IMR-90 (cell line): ENCODE data around the gene GPR62. TPM values are rescaled to one million over a fixed set of nuclear protein-coding genes. Genes with fewer than 3 reads are reported as not detected.

Experiments used
- ATAC-seq: fragments of 200-7000 bp; cut with Tn5 transposase; 2 replicates; pipeline ENCODE4 v1.9.1; 2020; ENCODE audit warnings: low read depth, mild to moderate bottlenecking, moderate library complexity
- BruUV-seq: library from RNA; stranded (reverse); fragments of 400-500 nt; replicated peaks from 2 replicates; lab custom pipeline; 2021; lab: Mats Ljungman, UMichigan
- CTCF ChIA-PET: fragments of 300-600 bp; formaldehyde crosslinking; extraction: SDS; loops from one replicate; lab custom pipeline; 2021; ENCODE audit warnings: antibody characterized with exemption; lab: Yijun Ruan, JAX
- POLR2A ChIA-PET: fragments of 300-600 bp; sonication (Branson Sonifier 250); formaldehyde crosslinking; loops from one replicate; lab custom pipeline; 2022; ENCODE audit warnings: antibody characterized with exemption; ENCODE audit not compliant: unreplicated experiment; lab: Charles Lee
- DNase-seq: peaks from one replicate; pipeline ENCODE4 v3.0.0; 2013
- H2AFZ ChIP-seq: replicated peaks from 2 replicates; pipeline ENCODE3; 2013; ENCODE audit warnings: low read length, mild to moderate bottlenecking; ENCODE audit not compliant: poor library complexity
- H2AK5ac ChIP-seq: 2 replicates; pipeline ENCODE4 v1.6.1; 2013; ENCODE audit warnings: low read depth, low read length, inconsistent platforms
- H2AK9ac ChIP-seq: replicated peaks from 2 replicates; pipeline ENCODE3; 2013; ENCODE audit warnings: mild to moderate bottlenecking, low read depth, low read length, moderate library complexity; ENCODE audit not compliant: poor library complexity
- H2BK120ac ChIP-seq: 2 replicates; pipeline ENCODE4 v1.6.1; 2013; ENCODE audit warnings: low read depth, low read length, inconsistent platforms
- H2BK15ac ChIP-seq: 3 replicates; pipeline ENCODE4 v1.6.1; 2013; ENCODE audit warnings: low read depth, low read length, inconsistent platforms
- H2BK20ac ChIP-seq: 2 replicates; pipeline ENCODE4 v1.6.1; 2013; ENCODE audit warnings: low read depth, mild to moderate bottlenecking, inconsistent platforms, low read length, moderate library complexity
- H2BK5ac ChIP-seq: 2 replicates; pipeline ENCODE4 v1.6.1; 2013; ENCODE audit warnings: mild to moderate bottlenecking, low read depth, low read length, inconsistent platforms; ENCODE audit not compliant: poor library complexity, severe bottlenecking
- H3K14ac ChIP-seq: replicated peaks from 2 replicates; pipeline ENCODE4 v1.6.1; 2013; ENCODE audit warnings: low read depth, low read length, inconsistent platforms
- H3K18ac ChIP-seq: 2 replicates; pipeline ENCODE4 v1.6.1; 2013; ENCODE audit warnings: low read depth, low read length, control low read depth
- H3K23ac ChIP-seq: 2 replicates; pipeline ENCODE4 v1.6.1; 2013; ENCODE audit warnings: low read depth, low read length, inconsistent platforms
- H3K27ac ChIP-seq: 2 replicates; pipeline ENCODE4 v1.5.1; 2013; ENCODE audit warnings: mild to moderate bottlenecking, control low read depth, low read length; ENCODE audit not compliant: insufficient read depth
- H3K27me3 ChIP-seq: 2 replicates; pipeline ENCODE4 v1.6.1; 2013; ENCODE audit warnings: low read length; ENCODE audit not compliant: control insufficient read depth, insufficient read depth
- H3K36me3 ChIP-seq: 2 replicates; pipeline ENCODE4 v1.6.1; 2013; ENCODE audit warnings: low read length, mixed read lengths; ENCODE audit not compliant: control insufficient read depth, insufficient read depth
- H3K4ac ChIP-seq: 2 replicates; pipeline ENCODE4 v1.6.1; 2013; ENCODE audit warnings: low read depth, low read length, inconsistent platforms
- H3K4me1 ChIP-seq: 2 replicates; pipeline ENCODE4 v1.6.1; 2013; ENCODE audit warnings: low read length, mixed read lengths; ENCODE audit not compliant: control insufficient read depth, insufficient read depth
- H3K4me2 ChIP-seq: 2 replicates; pipeline ENCODE4 v1.6.1; 2013; ENCODE audit warnings: low read depth, mild to moderate bottlenecking, control low read depth, low read length, moderate library complexity
- H3K4me3 ChIP-seq: 2 replicates; pipeline ENCODE4 v1.5.1; 2013; ENCODE audit warnings: low read depth, mild to moderate bottlenecking, control low read depth, low read length, moderate library complexity; ENCODE audit not compliant: insufficient read depth
- H3K56ac ChIP-seq: 2 replicates; pipeline ENCODE4 v1.6.1; 2013; ENCODE audit warnings: low read length, inconsistent platforms; ENCODE audit not compliant: insufficient read depth; ENCODE audit errors: extremely low read depth
- H3K79me1 ChIP-seq, 2 experiments: 2 replicates each; pipeline ENCODE4 v1.6.1; 2013; ENCODE audit warnings: low read length in 2 of 2, inconsistent platforms in 1 of 2, low read depth in 1 of 2
- H3K9ac ChIP-seq: 2 replicates; pipeline ENCODE4 v1.6.1; 2013; ENCODE audit warnings: low read depth, low read length, control low read depth
- H3K9me1 ChIP-seq: 2 replicates; pipeline ENCODE4 v1.6.1; 2013; ENCODE audit warnings: low read length, inconsistent platforms; ENCODE audit not compliant: insufficient read depth
- H3K9me3 ChIP-seq: 2 replicates; pipeline ENCODE4 v1.6.1; 2013; ENCODE audit warnings: low read length; ENCODE audit not compliant: control insufficient read depth, insufficient read depth
- H4K20me1 ChIP-seq: 2 replicates; pipeline ENCODE4 v1.6.1; 2013; ENCODE audit warnings: low read length, inconsistent platforms; ENCODE audit not compliant: insufficient read depth
- H4K5ac ChIP-seq: 2 replicates; pipeline ENCODE4 v1.6.1; 2013; ENCODE audit warnings: mild to moderate bottlenecking, low read depth, low read length, control low read depth
- H4K8ac ChIP-seq, 2 experiments: 2 replicates each; pipeline ENCODE4 v1.6.1; 2013; ENCODE audit warnings: low read depth in 2 of 2, low read length in 2 of 2, control low read depth in 1 of 2, inconsistent platforms in 1 of 2
- H4K91ac ChIP-seq: 2 replicates; pipeline ENCODE4 v1.6.1; 2013; ENCODE audit warnings: low read depth, low read length, inconsistent platforms; ENCODE audit not compliant: insufficient read depth
- BHLHE40 ChIP-seq: fragments of 150-350 bp; IDR thresholded peaks from 2 replicates; pipeline ENCODE4 v1.6.1; 2016; ENCODE audit warnings: mild to moderate bottlenecking, low read depth, low read length
- CEBPB ChIP-seq: IDR thresholded peaks from 2 replicates; pipeline ENCODE4 v1.6.1; 2012; ENCODE audit warnings: low read depth, low read length, improper control_type of control experiment
- ELK1 ChIP-seq: fragments of 150-350 bp; IDR thresholded peaks from 2 replicates; pipeline ENCODE4 v1.6.1; 2016; ENCODE audit warnings: low read depth, mild to moderate bottlenecking, low read length, moderate library complexity, borderline replicate concordance
- FOS ChIP-seq: fragments of 150-350 bp; IDR thresholded peaks from 2 replicates; pipeline ENCODE4 v1.6.1; 2016; ENCODE audit warnings: low read depth, low read length
- MAFK ChIP-seq: IDR thresholded peaks from 2 replicates; pipeline ENCODE4 v1.6.1; 2012; ENCODE audit warnings: low read depth, low read length, improper control_type of control experiment
- MAZ ChIP-seq: IDR thresholded peaks from 2 replicates; pipeline ENCODE4 v1.6.1; 2012; ENCODE audit warnings: low read depth, mild to moderate bottlenecking, low read length, improper control_type of control experiment, moderate library complexity, borderline replicate concordance
- MXI1 ChIP-seq: IDR thresholded peaks from 2 replicates; pipeline ENCODE4 v1.6.1; 2012; ENCODE audit warnings: low read depth, mild to moderate bottlenecking, low read length, moderate library complexity, borderline replicate concordance
- POLR2A ChIP-seq: IDR thresholded peaks from 2 replicates; pipeline ENCODE4 v1.6.1; 2012; ENCODE audit warnings: mild to moderate bottlenecking, low read depth, low read length
- RAD21 ChIP-seq: IDR thresholded peaks from 2 replicates; pipeline ENCODE4 v1.6.1; 2012; ENCODE audit warnings: low read length, improper control_type of control experiment
- SMC3 ChIP-seq: fragments of 150-350 bp; IDR thresholded peaks from 2 replicates; pipeline ENCODE4 v1.6.1; 2016; ENCODE audit warnings: low read depth, mild to moderate bottlenecking, antibody characterized with exemption, low read length, moderate library complexity
- WGBS, 2 experiments: methylation state at CpG; one replicate each; pipeline versions ENCODE4 v1.1.5 to v1.1.7; 2013; ENCODE audit warnings: missing lambda C conversion rate in 2 of 2; ENCODE audit not compliant: insufficient read length in 1 of 2; ENCODE audit errors: extremely low coverage in 2 of 2; 5-methylcytosine and 5-hydroxymethylcytosine counted together
- dilution Hi-C: fragments of 300-500 bp; cut with HindIII; formaldehyde crosslinking; loops from one replicate; pipeline ENCODE4 v1.14.3; 2018; ENCODE audit warnings: low sequenced_read_pairs; ENCODE audit not compliant: unreplicated experiment
- in situ Hi-C: fragments of 300-500 bp; cut with MboI; formaldehyde crosslinking; loops from 3 replicates; pipeline ENCODE4 v1.14.3; 2019; ENCODE audit warnings: low sequenced_read_pairs, inconsistent platforms, mixed read lengths
- intact Hi-C: fragments of 100-400 bp; cut with micrococcal nuclease; formaldehyde crosslinking; loops from 2 replicates; pipeline ENCODE4 v1.10.0; 2022
- polyA plus RNA-seq, 3 experiments: library from polyadenylated mRNA; depleted of rRNA; stranded (reverse); fragments of >200 nt; gene quantifications; 2 replicates each; pipeline ENCODE4 v1.2.3, GENCODE V29; 2012; ENCODE audit warnings: low replicate concordance in 1 of 3
- total RNA-seq: library from RNA; depleted of rRNA; stranded (reverse); fragments of >200 nt; gene quantifications from 2 replicates; pipeline ENCODE4 v1.2.3, GENCODE V29; 2012

Gene GPR62
- total and polyA plus RNA-seq, 2 of the 4 experiments (the other 2 are of a cell fraction) = under 0.01 TPM; not detected in 1

- no peak for TF ChIP-seq MXI1
- TF ChIP-seq CEBPB = no peak
Measured at GRCh38 chr3:51955175-51955892, at the start of gene GPR62 (continued).

- H4K20me1 ChIP-seq = no peaks in the 10 kb centered on the region
- no peak overlapping the region for H3K9ac ChIP-seq
- dilution Hi-C loops (no loop called here), intact Hi-C loops (loop anchor here (10.0 kb wide), 1 partner anchor 173 kb away; no protein-coding TSS in a partner anchor), in situ Hi-C loops (no loop called here)
- H2AK5ac ChIP-seq = no peak overlapping the region
- H3K4me1 ChIP-seq = no peaks in the 10 kb centered on the region
- no peaks in the 10 kb centered on the region for H3K27me3 ChIP-seq
- H3K9me3 ChIP-seq = 0 out of 2 replicates have a peak, but pooled peaks cover 3% of the 10 kb centered on the region
- H3K36me3 ChIP-seq = no peaks in the 10 kb centered on the region
- peak overlapping the region; percentile 23 for H2AFZ ChIP-seq
- no peak overlapping the region for H4K91ac ChIP-seq
- ATAC-seq (no peak), DNase-seq (no peak)
- H4K8ac ChIP-seq = no peak overlapping the region
- no peak overlapping the region for H3K18ac ChIP-seq
- no peak overlapping the region for H3K4me2 ChIP-seq
- H3K56ac ChIP-seq = no peak overlapping the region
- no peak for TF ChIP-seq FOS
- TF ChIP-seq ELK1 = no peak
- TF ChIP-seq SMC3 = no peak
- no peak for TF ChIP-seq MAFK
- TF ChIP-seq BHLHE40 = no peak
- TF ChIP-seq MAZ = no peak
- no peak for TF ChIP-seq RAD21
- TF ChIP-seq POLR2A = no peak
- no peak for TF ChIP-seq CEBPB
- H2BK5ac ChIP-seq = no peak overlapping the region
- no peaks in the 10 kb centered on the region for H3K9me1 ChIP-seq
- ChIA-PET POLR2A (no interaction called here), CTCF (no interaction called here)
- WGBS, 2 experiments = 20% methylated on average over 1 of the region's 4 CpGs; no CpG with 5 or more reads in 1 of the 2 experiments
- no TSS peak for BruUV-seq
- no peak overlapping the region for H2BK20ac ChIP-seq
- H3K79me1 ChIP-seq = no peaks in the 10 kb centered on the region
- H3K27ac ChIP-seq = no peak overlapping the region
- no peak overlapping the region for H3K23ac ChIP-seq
- H3K4ac ChIP-seq = no peak overlapping the region
- H3K4me3 ChIP-seq = no peak overlapping the region
- H2BK120ac ChIP-seq = no peak overlapping the region
- H2AK9ac ChIP-seq = no peak overlapping the region
- no peak overlapping the region for H3K14ac ChIP-seq
- no peak overlapping the region for H4K5ac ChIP-seq
- H2BK15ac ChIP-seq = no peak overlapping the region
Measured at GRCh38 chr3:51908026-51908425, 47.2 kb upstream of the GPR62 start.
